ENCODE results near the gene ADGRG1.

The ADGRG1 gene

DNA sequence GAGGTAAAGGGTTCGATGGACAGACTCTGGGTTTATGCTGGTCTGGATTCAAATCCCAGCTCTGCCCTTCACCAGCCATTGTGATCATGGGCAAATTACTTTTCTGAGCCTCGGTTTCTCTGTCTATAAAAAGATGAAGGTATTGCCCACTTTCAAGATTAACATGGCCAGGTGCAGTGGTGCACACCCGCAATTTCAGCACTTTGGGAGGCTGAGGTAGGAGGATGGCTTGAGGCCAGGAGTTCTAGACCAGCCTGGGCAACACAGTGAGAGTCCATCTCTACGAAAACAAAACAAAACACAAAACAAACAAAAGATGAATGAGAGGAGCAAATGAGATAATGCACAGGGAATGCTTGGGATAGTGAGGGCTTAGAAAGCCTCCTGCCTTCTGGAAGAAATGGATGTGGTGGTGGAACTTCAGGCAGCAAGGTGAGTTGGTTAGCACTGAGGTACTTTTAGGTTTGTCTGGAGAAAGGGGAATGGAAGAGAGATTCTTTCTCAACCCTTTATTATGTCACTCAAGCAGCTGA, 48.2 kb downstream of the ADGRG1 start:
- DNase-seq (ENCODE audit: low read depth): no peak
- TF ChIP-seq, protein P1, sequence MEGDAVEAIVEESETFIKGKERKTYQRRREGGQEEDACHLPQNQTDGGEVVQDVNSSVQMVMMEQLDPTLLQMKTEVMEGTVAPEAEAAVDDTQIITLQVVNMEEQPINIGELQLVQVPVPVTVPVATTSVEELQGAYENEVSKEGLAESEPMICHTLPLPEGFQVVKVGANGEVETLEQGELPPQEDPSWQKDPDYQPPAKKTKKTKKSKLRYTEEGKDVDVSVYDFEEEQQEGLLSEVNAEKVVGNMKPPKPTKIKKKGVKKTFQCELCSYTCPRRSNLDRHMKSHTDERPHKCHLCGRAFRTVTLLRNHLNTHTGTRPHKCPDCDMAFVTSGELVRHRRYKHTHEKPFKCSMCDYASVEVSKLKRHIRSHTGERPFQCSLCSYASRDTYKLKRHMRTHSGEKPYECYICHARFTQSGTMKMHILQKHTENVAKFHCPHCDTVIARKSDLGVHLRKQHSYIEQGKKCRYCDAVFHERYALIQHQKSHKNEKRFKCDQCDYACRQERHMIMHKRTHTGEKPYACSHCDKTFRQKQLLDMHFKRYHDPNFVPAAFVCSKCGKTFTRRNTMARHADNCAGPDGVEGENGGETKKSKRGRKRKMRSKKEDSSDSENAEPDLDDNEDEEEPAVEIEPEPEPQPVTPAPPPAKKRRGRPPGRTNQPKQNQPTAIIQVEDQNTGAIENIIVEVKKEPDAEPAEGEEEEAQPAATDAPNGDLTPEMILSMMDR (IDR thresholded peaks at IDR 0.05; ENCODE audit: insufficient read depth, low read depth, low read length, missing control alignments): no peak
- H3K4me3 ChIP-seq (ENCODE audit: low read depth, low read length): no peak overlapping the region

GRCh38 chr16:57677622-57678369, 49.4 kb downstream of the ADGRG1 start:
- TF ChIP-seq, protein P1 (IDR thresholded peaks at IDR 0.05; ENCODE audit: insufficient read depth, low read depth, low read length, missing control alignments): no peak
- DNase-seq (ENCODE audit: low read depth): no peak
- no peak overlapping the region for H3K4me3 ChIP-seq (ENCODE audit: low read depth, low read length)

DNA sequence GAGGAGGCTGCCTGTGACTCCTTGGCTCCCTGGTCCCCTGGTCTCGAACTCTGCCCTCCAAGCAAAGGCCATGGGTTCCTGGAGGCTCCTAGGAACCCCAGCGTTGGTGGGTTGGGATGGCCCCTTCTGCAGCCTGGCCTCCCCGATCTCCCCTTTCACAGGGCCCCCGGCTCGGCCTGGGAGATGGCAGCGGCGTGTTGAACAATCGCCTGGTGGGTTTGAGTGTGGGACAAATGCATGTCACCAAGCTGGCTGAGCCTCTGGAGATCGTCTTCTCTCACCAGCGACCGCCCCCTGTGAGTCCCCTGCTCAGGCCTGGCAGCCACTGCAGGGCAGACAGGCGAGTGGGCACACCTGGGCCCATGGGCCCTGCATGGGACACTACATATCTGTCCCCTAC, 50.6 kb downstream of the ADGRG1 start:
- TF ChIP-seq, protein P1 (IDR thresholded peaks at IDR 0.05; ENCODE audit: insufficient read depth, low read depth, low read length, missing control alignments): no peak
- no peak for DNase-seq (ENCODE audit: low read depth)
- no peak overlapping the region for H3K4me3 ChIP-seq (ENCODE audit: low read depth, low read length)

DNA sequence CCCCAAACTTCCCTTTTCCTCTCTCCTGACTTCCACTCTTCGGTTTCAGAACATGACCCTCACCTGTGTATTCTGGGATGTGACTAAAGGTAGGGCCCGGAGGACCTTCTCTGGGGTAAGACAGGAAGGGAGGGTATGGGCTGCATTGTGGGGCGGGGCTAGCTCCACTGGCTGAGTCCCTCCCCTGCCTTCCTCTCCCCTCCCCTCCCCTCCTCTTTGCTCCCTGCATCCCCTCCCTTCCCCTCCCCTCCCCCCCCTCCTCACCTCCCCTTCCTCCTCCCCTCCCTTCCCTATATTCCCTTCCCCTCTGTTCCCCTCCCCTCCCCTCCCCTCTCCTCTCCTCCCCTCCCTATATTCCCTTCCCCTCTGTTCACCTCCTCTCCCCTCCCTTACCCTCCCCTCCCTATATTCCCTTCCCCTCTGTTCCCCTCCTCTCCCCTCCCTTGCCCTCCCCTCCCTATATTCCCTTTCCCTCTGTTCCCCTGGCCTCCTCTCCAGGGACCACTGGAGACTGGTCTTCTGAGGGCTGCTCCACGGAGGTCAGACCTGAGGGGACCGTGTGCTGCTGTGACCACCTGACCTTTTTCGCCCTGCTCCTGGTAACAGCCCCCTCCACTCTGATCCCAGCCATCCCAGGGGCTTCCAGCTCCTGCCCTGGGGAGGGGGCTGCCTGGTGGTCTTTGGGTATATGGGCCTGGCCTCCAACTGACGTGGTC, 51.5 kb downstream of the ADGRG1 start:
- no peak for DNase-seq (ENCODE audit: low read depth)
- TF ChIP-seq, protein P1 (IDR thresholded peaks at IDR 0.05; ENCODE audit: insufficient read depth, low read depth, low read length, missing control alignments): no peak
- H3K4me3 ChIP-seq (ENCODE audit: low read depth, low read length): no peak overlapping the region

GRCh38 chr16:57680842-57681375, 52.5 kb downstream of the ADGRG1 start:
- no peak for DNase-seq (ENCODE audit: low read depth)
- H3K4me3 ChIP-seq (ENCODE audit: low read depth, low read length): no peak overlapping the region
- TF ChIP-seq, protein P1 (IDR thresholded peaks at IDR 0.05; ENCODE audit: insufficient read depth, low read depth, low read length, missing control alignments): no peak

DNA sequence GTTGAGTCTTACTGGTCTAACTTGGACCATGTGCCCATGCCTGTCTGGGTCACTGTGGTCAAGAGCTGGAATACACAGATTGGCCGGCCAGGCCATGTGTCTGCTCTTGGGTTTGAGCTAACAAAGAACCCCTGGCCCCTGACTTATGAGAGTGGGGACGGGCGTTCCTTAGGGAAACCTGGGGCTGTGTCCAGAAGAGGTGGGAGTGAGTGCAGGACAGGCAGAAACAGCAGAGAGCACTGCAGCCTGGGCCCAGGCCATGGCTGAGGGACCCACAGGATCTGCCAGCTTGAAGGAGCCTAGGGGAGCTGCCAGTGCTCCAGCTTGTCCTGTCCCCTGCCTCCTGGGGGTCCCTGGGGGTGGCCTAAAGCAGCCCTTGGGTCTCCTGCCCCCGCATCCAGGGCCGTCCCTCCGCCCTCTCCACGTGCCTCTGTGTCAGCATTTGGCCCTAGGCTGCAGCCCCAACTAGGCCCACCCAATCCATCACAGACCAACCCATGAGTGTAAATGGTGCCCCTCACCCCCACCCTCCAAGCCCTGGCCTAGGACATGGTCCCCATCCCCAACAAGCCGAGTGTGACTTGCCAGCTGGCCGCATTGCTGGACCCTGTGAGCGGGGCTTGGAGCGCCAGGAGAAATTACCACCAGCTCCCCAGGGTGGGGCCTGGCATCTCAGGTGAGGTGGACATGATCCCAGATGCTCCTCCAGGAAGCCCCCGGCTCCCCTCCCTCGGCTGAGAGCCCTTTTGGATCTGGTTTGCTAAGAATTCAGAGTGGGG, 53.7 kb downstream of the ADGRG1 start:
- DNase-seq (ENCODE audit: low read depth): no peak
- no peak overlapping the region for H3K4me3 ChIP-seq (ENCODE audit: low read depth, low read length)
- TF ChIP-seq, protein P1 (IDR thresholded peaks at IDR 0.05; ENCODE audit: insufficient read depth, low read depth, low read length, missing control alignments): no peak
